K562 (cell line): ENCODE results near the gene TMEM95. TPM values are rescaled to one million over a fixed set of nuclear protein-coding genes. Genes with fewer than 3 reads are reported as not detected.
A peak's percentile ranks its signal among the peaks of the same experiment; 100 is the strongest.

Experiments used
- ATAC-seq: fragments of 200-7000 bp; cut with Tn5 transposase; 3 replicates; pipeline ENCODE4 v1.9.1; 2020; ENCODE audit warnings: moderate library complexity
- BruUV-seq: library from RNA; stranded (reverse); fragments of 400-500 nt; replicated peaks from 2 replicates; lab custom pipeline; 2021; lab: Mats Ljungman, UMichigan
- CTCF ChIA-PET: fragments of 300-600 bp; formaldehyde crosslinking; extraction: SDS; loops from one replicate; lab custom pipeline; 2021; ENCODE audit warnings: low intra/inter-chr PET ratio; lab: Yijun Ruan, JAX
- POLR2A ChIA-PET: fragments of 300-600, 350-650 bp; sonication (Branson Sonifier 250); formaldehyde crosslinking; extraction: SDS; loops from one replicate; lab custom pipeline; 2021; ENCODE audit warnings: antibody characterized with exemption, inconsistent platforms; lab: Yijun Ruan, JAX
- DNase-seq, 4 experiments: peaks; one replicate each; pipeline versions ENCODE4 v3.0.0 to v3.0.0-alpha.2; 2011 to 2018; ENCODE audit warnings: low spot score in 3 of 4, mixed read lengths in 3 of 4; ENCODE audit errors: extremely low read depth in 1 of 4
- FAIRE-seq: peaks from 2 replicates; lab custom pipeline; 2011; peaks lifted over from hg19 to GRCh38; lab: Jason Lieb, UNC
- H2AFZ ChIP-seq: 2 replicates; pipeline ENCODE4 v1.6.0; 2011; ENCODE audit warnings: low read depth, low read length, control low read depth, inconsistent platforms
- H3K27ac ChIP-seq: fragments of 200-600 bp; 3 replicates; pipeline ENCODE4 v1.8.0; 2011; ENCODE audit warnings: low read depth, mild to moderate bottlenecking, control low read depth, inconsistent platforms, low read length, moderate library complexity, mixed read lengths; ENCODE audit errors: extremely low read depth
- H3K27me3 ChIP-seq, 2 experiments: fragments of 300-600 bp in 1 of 2; 2 replicates in 1 of 2; 3 replicates in 1 of 2; pipeline versions ENCODE4 v1.6.0 to v1.8.0; 2011; ENCODE audit warnings: inconsistent platforms in 2 of 2, low read length in 2 of 2, mild to moderate bottlenecking in 1 of 2, mixed read lengths in 1 of 2, moderate library complexity in 1 of 2; ENCODE audit not compliant: control insufficient read depth in 2 of 2, insufficient read depth in 2 of 2
- H3K36me3 ChIP-seq: fragments of 300-600 bp; 3 replicates; pipeline ENCODE4 v1.8.0; 2011; ENCODE audit warnings: mild to moderate bottlenecking, low read length, inconsistent platforms; ENCODE audit not compliant: control insufficient read depth, insufficient read depth
- H3K4me1 ChIP-seq, 2 experiments: fragments of 200-600 bp in 1 of 2; replicated peaks in 1 of 2; 2 replicates in 1 of 2; 3 replicates in 1 of 2; pipeline versions ENCODE4 v1.5.1 to v1.8.0; 2011; ENCODE audit warnings: inconsistent platforms in 2 of 2, low read length in 2 of 2, mild to moderate bottlenecking in 1 of 2, mixed read lengths in 1 of 2, moderate library complexity in 1 of 2; ENCODE audit not compliant: control insufficient read depth in 2 of 2, insufficient read depth in 2 of 2
- H3K4me2 ChIP-seq: 2 replicates; pipeline ENCODE4 v1.6.1; 2011; ENCODE audit warnings: low read length, control low read depth, inconsistent platforms, mixed read lengths; ENCODE audit not compliant: insufficient read depth
- H3K4me3 ChIP-seq: fragments of 200-600 bp; sonication (generic), shearing (Covaris generic); 2 replicates; pipeline ENCODE4 v1.5.1; 2016; ENCODE audit warnings: control low read depth, inconsistent platforms
- H3K79me2 ChIP-seq: fragments of 200-600 bp; 3 replicates; pipeline ENCODE4 v1.8.0; 2011; ENCODE audit warnings: low read length, inconsistent platforms; ENCODE audit not compliant: control insufficient read depth, insufficient read depth
- H3K9ac ChIP-seq, 2 experiments: 2 replicates each; pipeline versions ENCODE4 v1.6.0 to v1.6.1; 2011; ENCODE audit warnings: low read depth in 2 of 2, low read length in 2 of 2, control low read depth in 1 of 2, inconsistent platforms in 1 of 2, mild to moderate bottlenecking in 1 of 2, mixed read lengths in 1 of 2; ENCODE audit not compliant: insufficient read depth in 1 of 2
- H3K9me1 ChIP-seq: one replicate; pipeline ENCODE4 v1.6.0; 2011; ENCODE audit warnings: inconsistent platforms, mild to moderate bottlenecking, low read length, moderate library complexity; ENCODE audit not compliant: control insufficient read depth, insufficient read depth
- H3K9me3 ChIP-seq: replicated peaks from 2 replicates; pipeline ENCODE4 v1.5.1; 2011; ENCODE audit warnings: low read depth, low read length, inconsistent platforms; ENCODE audit not compliant: control insufficient read depth, insufficient read depth
- H4K20me1 ChIP-seq: replicated peaks from 2 replicates; pipeline ENCODE4 v1.6.1; 2011; ENCODE audit warnings: low read length, inconsistent platforms, mixed read lengths; ENCODE audit not compliant: control insufficient read depth, insufficient read depth
- FOXA1 ChIP-seq: fragments of 450-650 bp; IDR thresholded peaks from 2 replicates; pipeline ENCODE4 v1.6.1; 2016; ENCODE audit warnings: mild to moderate bottlenecking, borderline replicate concordance
- GATAD2B ChIP-seq: fragments of 450-650 bp; IDR thresholded peaks from 2 replicates; pipeline ENCODE4 v1.6.1; 2017; ENCODE audit warnings: mild to moderate bottlenecking, borderline replicate concordance
- MAFF ChIP-seq: IDR thresholded peaks from 2 replicates; pipeline ENCODE4 v1.6.1; 2012; ENCODE audit warnings: low read length, improper control_type of control experiment
- NCOA4 ChIP-seq: fragments of 450-650 bp; IDR thresholded peaks from 2 replicates; pipeline ENCODE4 v1.6.1; 2018; ENCODE audit warnings: mild to moderate bottlenecking; ENCODE audit not compliant: partially characterized antibody
- NFIC ChIP-seq: fragments of 450-650 bp; IDR thresholded peaks from 2 replicates; pipeline ENCODE4 v1.6.1; 2017; ENCODE audit warnings: mild to moderate bottlenecking, inconsistent platforms
- NR3C1 ChIP-seq: sonication (generic); formaldehyde crosslinking; IDR thresholded peaks from 2 replicates; pipeline ENCODE4 v1.8.1; 2022; ENCODE audit warnings: missing genetic modification reagents
- NRF1 ChIP-seq, 2 experiments: fragments of 450-650 bp; IDR thresholded peaks in 1 of 2; conservative IDR thresholded peaks in 1 of 2; 2 replicates each; pipeline ENCODE4 v1.6.1; 2014; ENCODE audit warnings: mild to moderate bottlenecking in 2 of 2
- PCBP1 ChIP-seq: fragments of 200-400 bp; formaldehyde crosslinking; IDR thresholded peaks from 2 replicates; pipeline ENCODE4 v1.6.1; 2018; ENCODE audit warnings: mild to moderate bottlenecking, low read depth, low read length; ENCODE audit not compliant: poor library complexity, severe bottlenecking
- SIN3A ChIP-seq, 2 experiments: fragments of 150-350 bp in 1 of 2; IDR thresholded peaks; 2 replicates each; pipeline ENCODE4 v1.6.1; 2011 to 2016; ENCODE audit warnings: borderline replicate concordance in 2 of 2, low read depth in 2 of 2, low read length in 2 of 2, mild to moderate bottlenecking in 2 of 2, moderate library complexity in 2 of 2; ENCODE audit not compliant: control insufficient read depth in 1 of 2
- SOX6 ChIP-seq: fragments of 450-650 bp; IDR thresholded peaks from 2 replicates; pipeline ENCODE4 v1.6.1; 2014; ENCODE audit warnings: mild to moderate bottlenecking
- ZBTB7A ChIP-seq: IDR thresholded peaks from 2 replicates; pipeline ENCODE4 v1.6.1; 2011; ENCODE audit warnings: low read depth, mild to moderate bottlenecking, low read length, moderate library complexity, borderline replicate concordance; ENCODE audit not compliant: control insufficient read depth
- ZNF12 ChIP-seq: sonication (generic); formaldehyde crosslinking; IDR thresholded peaks from 2 replicates; pipeline ENCODE4 v1.4.0; 2020; ENCODE audit warnings: mild to moderate bottlenecking, missing genetic modification reagents
- ZNF444 ChIP-seq: fragments of 250-450 bp; sonication (Bioruptor Pico); IDR thresholded peaks from 2 replicates; pipeline ENCODE4 v1.4.0; 2020; ENCODE audit warnings: mild to moderate bottlenecking, moderate library complexity
- ZNF589 ChIP-seq: fragments of 200-800 bp; sonication (Bioruptor generic); IDR thresholded peaks from 2 replicates; pipeline ENCODE4 v1.6.1; 2016; ENCODE audit warnings: low read depth, missing genetic modification characterization, missing compliant biosample characterization
- WGBS: fragments of 100-300 bp; shearing (Covaris generic); methylation state at CpG from one replicate; pipeline ENCODE4 v1.1.6; 2016; ENCODE audit warnings: low coverage, mixed read lengths; ENCODE audit not compliant: insufficient coverage; ENCODE audit errors: missing lambda C conversion rate; 5-methylcytosine and 5-hydroxymethylcytosine counted together
- in situ Hi-C: fragments of 300-500 bp; cut with MboI; formaldehyde crosslinking; loops from 4 replicates; pipeline ENCODE4 v1.15.0; 2018; ENCODE audit warnings: inconsistent platforms, mixed read lengths
- intact Hi-C: fragments of 100-400 bp; cut with micrococcal nuclease; formaldehyde crosslinking; loops from 2 replicates; pipeline ENCODE4 v1.14.2; 2022
- polyA plus RNA-seq, 8 experiments: library from polyadenylated mRNA; depleted of rRNA in 4 of 8; stranded (reverse) in 5 of 8; unstranded in 3 of 8; fragments of >200 nt; fragmentation: Nextera tagmentation in 2 of 8; fragmentation: Illumina TruSeq in 1 of 8; extraction: Ambion mirVana in 2 of 8; extraction: Trizol in 1 of 8; gene quantifications; 2 replicates each; pipeline versions ENCODE4 v1.2.1 to v1.2.3, GENCODE V29; 2011 to 2014; ENCODE audit warnings: inconsistent platforms in 1 of 8, missing spikeins in 1 of 8
- total RNA-seq, 7 experiments: library from RNA; depleted of rRNA in 6 of 7; stranded (reverse); fragments of >200 nt in 6 of 7; fragmentation: Illumina TruSeq in 2 of 7; extraction: Trizol in 2 of 7; gene quantifications; 2 replicates each; pipeline versions ENCODE4 v1.2.1 to v1.2.3, GENCODE V29; 2011 to 2021; ENCODE audit warnings: low replicate concordance in 1 of 7
- TF ChIP-seq, protein P1 (sequence below): fragments of 450-650 bp; formaldehyde crosslinking; IDR thresholded peaks from 2 replicates; pipeline ENCODE4 v1.4.0; 2020; ENCODE audit warnings: mild to moderate bottlenecking
- TF ChIP-seq, protein P2 (sequence below): fragments of 450-650 bp; IDR thresholded peaks from 2 replicates; pipeline ENCODE4 v1.6.1; 2017; ENCODE audit warnings: mild to moderate bottlenecking, moderate library complexity
- TF ChIP-seq, protein P3 (sequence below), 3 experiments: IDR thresholded peaks in 2 of 3; conservative IDR thresholded peaks in 1 of 3; 2 replicates each; pipeline ENCODE4 v1.5.1; 2011 to 2012; ENCODE audit warnings: low read length in 3 of 3, mild to moderate bottlenecking in 3 of 3, control low read depth in 2 of 3, improper control_type of control experiment in 1 of 3, inconsistent platforms in 1 of 3, low read depth in 1 of 3, mixed read lengths in 1 of 3, moderate library complexity in 1 of 3; ENCODE audit not compliant: insufficient read depth in 2 of 3

Gene TMEM95
- total and polyA plus RNA-seq, 9 of the 15 experiments (the other 6 are each of a cell fraction or from before 2014, with no cell fraction given): not detected

DNA sequence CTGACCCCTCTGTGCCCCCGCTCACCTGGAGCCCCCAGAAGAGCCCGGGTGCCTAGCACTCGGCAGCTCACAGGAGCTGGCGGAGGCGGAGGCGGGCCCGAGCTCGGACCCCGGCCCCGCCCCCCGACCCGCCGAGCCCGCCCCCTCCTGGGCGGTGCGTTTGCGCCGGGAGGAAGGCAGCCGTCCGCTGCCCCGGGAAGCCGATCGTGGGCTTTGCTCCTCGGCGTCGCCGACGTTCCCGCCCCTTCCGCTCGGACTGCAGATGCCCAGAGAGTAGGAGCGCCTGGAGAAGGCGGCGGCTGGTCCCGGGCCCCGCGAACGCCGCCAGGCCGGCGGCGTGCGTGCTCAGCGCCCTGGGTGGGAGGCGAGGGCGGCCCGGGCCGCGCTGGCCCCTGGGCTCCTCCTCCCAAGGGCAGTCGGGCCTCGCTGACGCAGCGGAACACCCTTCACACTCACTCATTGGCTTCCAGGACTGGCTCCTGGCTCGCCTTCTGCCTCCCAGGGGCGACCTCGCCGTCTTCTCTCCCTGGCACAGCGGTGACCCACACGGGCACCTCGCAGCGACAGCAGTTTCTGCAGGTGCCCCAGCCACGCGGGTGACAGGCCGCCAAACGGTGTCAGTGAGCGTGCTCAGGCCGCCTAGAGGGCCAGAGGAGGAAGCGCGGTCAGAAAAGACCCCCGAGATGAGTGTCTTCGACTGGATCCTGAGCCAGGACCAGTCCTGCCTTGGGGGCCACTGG is 39.7 kb downstream of the TMEM95 start, which contains the start of gene PLSCR3:
Gene PLSCR3, minus strand, starts transcription at position 74 of the 740 bp plus-strand sequence. CDS start 415 bp downstream, outside the sequence.
- H3K27me3 ChIP-seq: no peaks in the 10 kb centered on the region
- H3K4me1 ChIP-seq: peaks cover 3 to 24% of the 10 kb centered on the region in 2 experiments; a peak in 4 of 5 replicates
- peak within 1 kb of the TSS; percentile 68 for H3K4me3 ChIP-seq
- peak; percentile 77 for FAIRE-seq
- intact Hi-C loops: no loop called here
- ATAC-seq: peak; percentile 97
- no peaks in the 10 kb centered on the region for H4K20me1 ChIP-seq
- peak within 1 kb of the TSS; percentile 79 for H3K27ac ChIP-seq
- CTCF ChIA-PET: interaction anchor here (0.6 kb wide), 1 partner anchor 98 kb away, joined by 3 read pairs; no protein-coding TSS in a partner anchor
- 2% methylated on average over 11 of the region's 71 CpGs for WGBS
- no peaks in the 10 kb centered on the region for H3K9me1 ChIP-seq
- DNase-seq: peak; percentile 84 to 91 (median 88)
- H2AFZ ChIP-seq: peak within 1 kb of the TSS; percentile 84
- peak within 1 kb of the TSS; percentile 74 for H3K4me2 ChIP-seq
- in situ Hi-C loops: no loop called here
- H3K79me2 ChIP-seq: no peaks in the 10 kb centered on the region
- POLR2A ChIA-PET: interaction anchor here (0.6 kb wide), 2 partner anchors 52 to 91 kb away, joined by 3 to 4 read pairs; no protein-coding TSS in a partner anchor
- TSS peak; percentile 78 for BruUV-seq
- H3K9me3 ChIP-seq: no peaks in the 10 kb centered on the region
- H3K36me3 ChIP-seq: no peaks in the 10 kb centered on the region
- peak within 1 kb of the TSS; percentile 75 to 97 for H3K9ac ChIP-seq
- TF ChIP-seq NR3C1 (CRISPR knock-in tag) (0 out of 2 replicates have a peak, but pooled peaks have one; percentile 46), ZBTB7A (peak; percentile 87), ZNF12 (CRISPR knock-in tag) (no peak), NRF1 (conservative IDR thresholded peaks at IDR 0.05 in 1 of 2, IDR thresholded peaks at IDR 0.05 in 1 of 2) (peak; percentile 65 to 71), ZNF444 (CRISPR knock-in tag) (no peak), GATAD2B (peak; percentile 60), PCBP1 (no peak), NCOA4 (no peak), SIN3A (IDR thresholded peaks at IDR 0.05; ENCODE audit: borderline replicate concordance in 2 of 2, control insufficient read depth in 1 of 2, low read depth in 2 of 2, low read length in 2 of 2) (peak in 1 of 2 experiments; percentile 38; a peak in 1 of 4 replicates), NFIC (0 out of 2 replicates have a peak, but pooled peaks have one; percentile 4), ZNF589 (no peak), MAFF (no peak), FOXA1 (no peak), SOX6 (no peak)
- TF ChIP-seq, protein P1, sequence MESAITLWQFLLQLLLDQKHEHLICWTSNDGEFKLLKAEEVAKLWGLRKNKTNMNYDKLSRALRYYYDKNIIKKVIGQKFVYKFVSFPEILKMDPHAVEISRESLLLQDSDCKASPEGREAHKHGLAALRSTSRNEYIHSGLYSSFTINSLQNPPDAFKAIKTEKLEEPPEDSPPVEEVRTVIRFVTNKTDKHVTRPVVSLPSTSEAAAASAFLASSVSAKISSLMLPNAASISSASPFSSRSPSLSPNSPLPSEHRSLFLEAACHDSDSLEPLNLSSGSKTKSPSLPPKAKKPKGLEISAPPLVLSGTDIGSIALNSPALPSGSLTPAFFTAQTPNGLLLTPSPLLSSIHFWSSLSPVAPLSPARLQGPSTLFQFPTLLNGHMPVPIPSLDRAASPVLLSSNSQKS (CRISPR knock-in tag): no peak
- TF ChIP-seq, protein P2, sequence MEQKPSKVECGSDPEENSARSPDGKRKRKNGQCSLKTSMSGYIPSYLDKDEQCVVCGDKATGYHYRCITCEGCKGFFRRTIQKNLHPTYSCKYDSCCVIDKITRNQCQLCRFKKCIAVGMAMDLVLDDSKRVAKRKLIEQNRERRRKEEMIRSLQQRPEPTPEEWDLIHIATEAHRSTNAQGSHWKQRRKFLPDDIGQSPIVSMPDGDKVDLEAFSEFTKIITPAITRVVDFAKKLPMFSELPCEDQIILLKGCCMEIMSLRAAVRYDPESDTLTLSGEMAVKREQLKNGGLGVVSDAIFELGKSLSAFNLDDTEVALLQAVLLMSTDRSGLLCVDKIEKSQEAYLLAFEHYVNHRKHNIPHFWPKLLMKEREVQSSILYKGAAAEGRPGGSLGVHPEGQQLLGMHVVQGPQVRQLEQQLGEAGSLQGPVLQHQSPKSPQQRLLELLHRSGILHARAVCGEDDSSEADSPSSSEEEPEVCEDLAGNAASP: no peak
- TF ChIP-seq, protein P3, sequence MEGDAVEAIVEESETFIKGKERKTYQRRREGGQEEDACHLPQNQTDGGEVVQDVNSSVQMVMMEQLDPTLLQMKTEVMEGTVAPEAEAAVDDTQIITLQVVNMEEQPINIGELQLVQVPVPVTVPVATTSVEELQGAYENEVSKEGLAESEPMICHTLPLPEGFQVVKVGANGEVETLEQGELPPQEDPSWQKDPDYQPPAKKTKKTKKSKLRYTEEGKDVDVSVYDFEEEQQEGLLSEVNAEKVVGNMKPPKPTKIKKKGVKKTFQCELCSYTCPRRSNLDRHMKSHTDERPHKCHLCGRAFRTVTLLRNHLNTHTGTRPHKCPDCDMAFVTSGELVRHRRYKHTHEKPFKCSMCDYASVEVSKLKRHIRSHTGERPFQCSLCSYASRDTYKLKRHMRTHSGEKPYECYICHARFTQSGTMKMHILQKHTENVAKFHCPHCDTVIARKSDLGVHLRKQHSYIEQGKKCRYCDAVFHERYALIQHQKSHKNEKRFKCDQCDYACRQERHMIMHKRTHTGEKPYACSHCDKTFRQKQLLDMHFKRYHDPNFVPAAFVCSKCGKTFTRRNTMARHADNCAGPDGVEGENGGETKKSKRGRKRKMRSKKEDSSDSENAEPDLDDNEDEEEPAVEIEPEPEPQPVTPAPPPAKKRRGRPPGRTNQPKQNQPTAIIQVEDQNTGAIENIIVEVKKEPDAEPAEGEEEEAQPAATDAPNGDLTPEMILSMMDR (IDR thresholded peaks at IDR 0.05 in 2 of 3, conservative IDR thresholded peaks at IDR 0.05 in 1 of 3; ENCODE audit: insufficient read depth in 2 of 3, low read depth in 1 of 3, low read length in 3 of 3): peak; percentile 25 to 53 (median 44); a peak in 4 of 6 replicates
